DMS 273 (cell line): ENCODE results near the gene DPP6.

Experiments
- DNase-seq: peaks from one replicate; lab custom pipeline; 2025; ENCODE audit not compliant: unreplicated experiment; lab: John Stamatoyannopoulos, UW

DPP6 gene

DNA sequence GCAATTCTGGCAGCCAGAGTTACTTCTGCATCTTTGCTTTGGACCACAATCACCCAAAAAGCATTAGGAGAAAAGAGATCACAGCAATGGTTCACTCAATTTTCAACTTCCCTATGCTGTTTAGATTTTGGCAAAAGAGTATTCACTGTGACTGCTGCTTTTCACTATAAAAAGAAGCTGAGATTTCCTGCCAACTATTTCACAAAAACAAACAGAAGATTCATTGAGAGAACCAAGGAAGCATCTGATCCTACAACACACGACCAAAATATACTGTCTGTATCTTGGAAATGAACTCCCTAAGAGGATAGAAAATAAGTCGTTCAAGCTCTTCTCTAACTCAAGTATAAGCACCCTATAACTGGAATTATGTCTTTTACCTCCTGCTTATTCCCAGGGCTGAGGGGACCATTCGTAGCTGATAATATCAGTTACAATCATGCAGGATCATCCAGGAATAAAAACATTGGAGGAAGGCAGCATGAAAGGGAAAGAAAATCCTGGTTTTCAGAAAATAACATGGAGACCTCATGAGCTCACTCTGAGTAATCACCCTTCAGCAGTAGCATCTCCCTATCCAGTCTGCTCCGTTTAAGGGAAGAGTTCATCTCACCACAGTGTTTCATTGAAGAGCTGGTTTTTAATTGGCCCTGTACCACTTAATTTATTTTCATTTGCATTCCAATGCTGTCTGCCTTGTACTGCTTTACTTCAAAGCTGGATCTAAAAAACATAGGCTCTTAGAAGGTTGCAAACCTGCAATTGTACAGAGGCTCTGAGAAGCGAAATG, 694.6 kb downstream of the DPP6 start:
- no peak for DNase-seq

DNA sequence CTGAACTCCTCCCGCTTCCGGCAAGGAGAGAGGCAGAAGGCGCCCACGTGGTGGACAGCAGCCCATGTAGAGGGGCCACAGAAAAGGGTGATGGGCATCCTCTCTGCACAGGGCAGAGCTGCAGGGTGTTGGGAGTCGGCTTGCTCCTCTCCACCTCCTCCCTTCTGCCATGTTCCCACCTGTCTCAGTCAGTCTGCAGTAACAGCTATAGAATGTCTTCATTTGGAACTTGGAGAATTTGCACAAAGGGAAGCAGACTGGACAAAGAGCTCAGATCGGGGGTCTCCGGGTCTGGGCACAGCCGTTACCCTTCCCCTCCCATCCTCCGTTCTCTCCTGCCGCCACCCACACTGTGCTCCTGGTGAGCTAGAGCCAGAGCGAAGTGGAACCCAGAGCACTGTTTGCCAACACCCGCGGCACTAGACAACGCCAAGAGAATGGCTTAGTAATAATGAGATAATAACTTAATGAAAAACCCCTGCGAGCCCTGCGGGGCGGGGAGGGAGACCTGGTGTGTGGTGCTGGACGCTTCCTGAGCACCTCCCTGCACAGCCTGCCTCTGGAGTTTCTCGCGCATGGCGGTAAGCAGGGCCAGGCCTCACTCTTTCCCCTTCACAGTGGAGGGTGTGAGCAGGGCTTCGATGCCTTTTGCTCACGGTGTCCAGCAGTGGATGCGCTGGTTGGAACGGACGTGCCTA, 696.0 kb downstream of the DPP6 start:
- DNase-seq: no peak

DNA sequence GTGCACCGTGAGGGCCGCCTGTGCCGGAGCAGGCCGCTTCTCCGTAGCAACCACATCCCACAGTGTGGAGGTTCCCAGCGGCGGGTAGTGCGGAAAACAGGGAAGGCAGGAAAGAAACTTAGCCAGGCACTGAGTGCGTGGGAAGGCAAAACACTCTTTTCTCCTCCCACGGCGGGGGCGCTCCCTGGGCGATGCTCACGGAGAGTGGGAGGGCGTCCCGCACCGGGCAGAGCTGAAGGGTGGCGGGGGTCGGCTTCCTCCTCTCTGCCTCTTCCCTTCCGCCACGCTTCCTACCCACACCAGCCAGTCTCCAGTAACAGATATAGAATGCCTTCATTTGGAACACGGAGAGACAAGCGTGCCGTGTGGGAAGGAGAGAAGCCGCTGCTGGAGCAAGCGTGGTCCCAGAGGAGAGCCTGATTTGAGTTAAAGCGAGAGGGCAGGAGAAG, 698.2 kb downstream of the DPP6 start:
- DNase-seq: no peak

DNA sequence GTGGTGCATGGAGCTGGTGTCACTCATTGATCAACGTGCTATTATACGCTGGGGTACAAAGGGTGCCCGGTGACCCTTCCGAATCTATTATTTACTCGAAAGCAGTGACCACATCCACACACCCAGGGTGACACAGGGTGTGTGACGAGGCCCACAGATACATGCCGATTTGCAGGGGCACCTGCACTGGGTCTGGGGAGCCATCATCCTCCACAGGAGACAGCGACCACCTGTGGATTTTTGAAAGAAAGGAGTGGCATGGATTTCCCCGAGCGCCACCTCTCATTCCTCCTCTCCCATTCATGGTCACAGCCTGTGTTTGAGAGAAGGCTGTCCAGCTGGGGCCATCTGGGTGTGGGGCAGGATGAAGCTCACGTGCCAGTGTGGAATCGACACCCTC, 701.0 kb downstream of the DPP6 start:
- no peak for DNase-seq

DNA sequence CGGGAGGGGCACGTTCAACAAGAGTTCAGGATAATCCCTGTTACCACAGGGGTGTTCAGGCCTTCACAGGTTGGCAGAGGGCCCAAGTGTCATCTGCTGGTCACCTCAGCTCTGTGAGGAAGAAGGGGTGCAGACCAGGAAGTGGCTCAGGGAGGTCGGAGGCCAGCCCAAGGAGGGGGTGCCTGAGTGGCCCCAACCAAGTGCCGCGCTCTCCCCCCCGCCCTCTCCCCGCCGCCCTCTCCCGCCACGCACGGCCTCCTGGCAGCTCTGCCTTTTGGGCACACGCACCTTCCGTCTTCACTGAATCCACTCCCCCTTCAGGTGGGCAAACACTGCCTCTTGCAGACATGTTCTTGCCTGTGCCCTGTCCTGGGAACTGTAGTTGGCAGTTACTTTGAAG, 705.6 kb downstream of the DPP6 start:
- DNase-seq: no peak

- no peak for DNase-seq
These were observed 707.8 kb downstream of the DPP6 start for GRCh38 chr7:154759989-154760388.

- DNase-seq: no peak
These were observed 712.9 kb downstream of the DPP6 start for GRCh38 chr7:154765118-154765517.

GRCh38 chr7:154767142-154767541, 714.9 kb downstream of the DPP6 start:
- DNase-seq: peak; percentile 95

- DNase-seq: peak; percentile 95
These were observed 715.7 kb downstream of the DPP6 start for GRCh38 chr7:154767821-154768415.

DNA sequence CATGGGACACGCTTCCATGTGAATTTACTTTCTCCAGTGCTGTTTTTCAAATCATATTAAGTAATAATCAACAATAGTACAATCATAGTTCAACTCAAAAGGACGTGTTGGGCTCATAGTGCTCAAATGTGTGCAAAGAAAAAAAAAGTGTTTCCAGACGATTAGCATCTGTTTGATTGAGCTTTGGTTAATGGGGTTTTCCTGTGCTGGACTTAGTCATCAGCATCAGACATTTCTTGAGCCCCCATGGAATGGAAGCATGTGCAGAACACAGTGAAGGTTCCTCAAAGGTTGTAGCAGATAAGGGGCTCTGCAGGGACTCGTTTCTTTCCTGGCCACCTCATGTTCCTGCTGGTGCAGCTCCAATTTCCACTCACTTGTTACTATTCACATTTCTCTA, 716.8 kb downstream of the DPP6 start:
- DNase-seq: no peak

DNA sequence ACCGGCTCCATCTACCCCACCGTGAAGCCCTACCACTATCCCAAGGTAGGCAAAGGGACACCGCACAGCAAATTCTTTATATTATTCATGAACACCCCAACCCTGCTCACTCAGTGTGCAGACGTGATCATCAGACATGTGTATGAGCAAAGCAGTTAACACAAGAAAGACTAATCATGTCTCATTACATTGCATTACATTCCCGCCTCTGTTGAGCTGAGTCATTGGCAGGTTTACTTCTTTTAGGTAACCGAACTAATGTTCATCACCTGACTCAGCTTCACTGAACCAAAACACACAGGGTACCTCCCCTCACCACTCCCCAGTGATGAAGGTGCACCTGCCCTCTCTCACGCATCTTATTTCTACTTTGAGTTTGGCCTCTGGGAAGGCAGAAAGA, 717.3 kb downstream of the DPP6 start:
- no peak for DNase-seq

DNA sequence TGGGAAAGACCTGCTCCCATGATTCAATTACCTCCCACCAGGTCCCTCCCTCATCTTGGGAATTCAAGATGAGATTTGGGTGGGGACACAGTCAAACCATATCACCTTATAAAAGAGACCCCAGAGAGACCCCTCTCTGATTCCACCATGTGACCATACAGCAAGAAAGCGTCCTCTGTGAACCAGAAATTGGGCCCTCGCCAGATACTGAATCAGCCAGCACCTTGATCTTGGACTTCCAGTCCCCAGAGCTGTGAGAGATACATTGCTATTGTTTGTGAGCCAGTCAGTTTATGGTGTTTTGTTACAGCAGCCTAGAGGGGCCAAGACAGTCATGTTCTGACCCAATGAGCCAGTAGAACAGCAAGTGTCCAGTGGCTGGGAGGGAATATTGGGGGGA, 718.2 kb downstream of the DPP6 start:
- DNase-seq: no peak

DNA sequence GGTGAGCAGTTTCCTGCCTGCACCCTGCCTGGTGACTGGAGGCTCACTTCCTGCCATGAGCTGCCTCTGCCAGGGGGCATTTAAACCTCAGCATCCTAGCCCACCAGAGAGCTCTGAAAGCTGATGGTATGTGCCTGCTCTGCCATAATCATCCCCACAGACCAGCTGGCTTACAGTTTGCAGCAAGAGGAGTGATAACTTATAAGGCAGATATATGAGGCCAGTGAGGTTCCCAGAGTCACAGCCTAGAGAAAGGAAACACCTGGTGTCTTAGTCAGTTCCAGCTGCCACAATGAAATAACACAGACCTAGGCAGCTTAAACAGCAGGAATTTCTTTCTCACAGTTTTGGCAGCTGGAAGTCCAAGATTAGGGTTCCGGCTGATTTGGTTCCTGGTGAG, 718.8 kb downstream of the DPP6 start:
- DNase-seq: peak; percentile 68

DNA sequence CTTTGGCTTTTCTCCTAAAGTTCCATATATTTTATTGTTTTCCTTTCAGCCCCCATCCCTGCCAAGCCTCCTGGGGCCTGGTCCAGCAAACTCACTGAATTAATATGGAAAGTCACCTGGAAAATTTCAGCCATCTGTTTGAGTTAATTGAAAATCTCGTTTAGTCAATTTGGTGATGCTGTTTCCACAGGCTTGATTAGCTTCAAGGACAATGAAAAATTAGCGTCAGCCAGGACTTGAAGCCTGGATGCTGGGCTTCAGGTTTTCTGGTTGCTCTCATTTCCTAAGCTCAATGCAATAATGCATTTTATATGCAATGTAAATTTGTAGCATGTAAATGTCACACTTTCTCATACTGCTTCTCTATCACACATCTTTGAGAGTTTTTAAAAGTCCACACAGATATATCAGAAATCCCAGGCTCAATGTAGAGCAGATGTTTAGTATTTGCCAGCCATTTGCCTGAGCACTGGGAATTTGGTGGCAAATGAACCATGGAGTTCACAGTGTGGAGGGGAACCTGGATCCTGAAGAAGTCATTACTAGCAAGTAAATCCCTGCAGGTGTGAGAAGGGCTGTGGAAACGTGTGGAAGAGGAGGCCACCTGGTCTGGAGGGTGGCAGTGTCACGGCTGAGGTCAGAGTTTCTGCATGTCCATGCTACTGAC, 722.2 kb downstream of the DPP6 start:
- DNase-seq: peak; percentile 64

DNA sequence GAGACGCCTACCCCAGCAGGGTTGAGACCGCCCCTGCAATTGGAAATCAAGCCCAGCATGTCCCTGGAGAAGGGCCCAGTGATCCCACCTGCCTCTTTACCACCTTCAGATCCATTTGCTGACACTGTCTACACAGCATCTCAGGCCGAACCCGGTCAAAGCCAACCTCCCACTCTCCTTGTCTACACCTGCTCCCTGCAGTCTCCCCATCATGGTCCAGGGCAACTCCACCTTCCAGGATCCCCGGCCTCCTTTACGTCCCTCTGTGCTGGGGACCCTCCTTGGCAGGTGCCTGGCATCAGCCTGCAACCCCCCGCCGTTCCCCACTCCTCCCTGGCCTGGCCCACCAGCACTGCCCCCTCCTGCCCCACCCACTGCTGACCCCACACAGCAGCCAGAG, 723.5 kb downstream of the DPP6 start:
- no peak for DNase-seq

DNA sequence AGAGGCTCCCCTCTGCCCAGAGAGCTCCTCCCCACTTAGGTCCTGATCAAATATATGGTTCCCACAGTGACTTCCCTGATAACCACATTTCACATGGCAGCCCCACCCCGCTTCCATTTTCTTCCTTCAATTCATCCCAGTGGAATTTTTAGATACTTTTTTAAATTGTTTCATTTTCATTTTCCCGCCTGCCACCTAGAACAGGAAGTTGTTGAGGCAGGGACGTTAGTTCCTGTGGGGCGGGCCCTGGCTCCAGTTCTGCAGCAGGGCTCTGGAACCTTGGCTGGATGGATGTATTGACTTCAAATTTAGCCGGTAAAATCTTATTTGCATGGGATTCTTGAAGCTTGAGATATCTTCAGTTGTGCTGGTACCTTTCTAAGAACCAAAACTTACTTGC, 724.2 kb downstream of the DPP6 start:
- no peak for DNase-seq

DNA sequence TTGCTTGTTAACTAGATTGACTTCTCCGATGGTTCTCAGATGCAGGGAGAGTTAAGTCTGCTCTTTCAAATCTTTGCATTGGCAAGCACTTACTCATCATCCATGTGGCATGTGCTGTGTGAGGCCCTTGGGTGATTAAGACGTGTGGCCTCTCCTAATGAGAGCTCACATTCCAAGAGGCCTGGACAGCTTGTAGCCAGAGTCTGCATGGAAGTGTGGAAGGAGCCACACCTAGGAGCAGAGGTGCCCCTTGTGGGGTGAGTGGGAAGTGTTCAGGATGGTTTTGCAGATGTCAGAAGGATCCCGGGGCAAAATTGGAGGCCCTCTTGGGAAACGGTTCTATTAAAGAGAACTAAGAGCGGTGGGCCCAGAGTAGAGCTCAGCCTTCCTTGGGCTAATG, 724.8 kb downstream of the DPP6 start:
- peak; percentile 75 for DNase-seq

DNA sequence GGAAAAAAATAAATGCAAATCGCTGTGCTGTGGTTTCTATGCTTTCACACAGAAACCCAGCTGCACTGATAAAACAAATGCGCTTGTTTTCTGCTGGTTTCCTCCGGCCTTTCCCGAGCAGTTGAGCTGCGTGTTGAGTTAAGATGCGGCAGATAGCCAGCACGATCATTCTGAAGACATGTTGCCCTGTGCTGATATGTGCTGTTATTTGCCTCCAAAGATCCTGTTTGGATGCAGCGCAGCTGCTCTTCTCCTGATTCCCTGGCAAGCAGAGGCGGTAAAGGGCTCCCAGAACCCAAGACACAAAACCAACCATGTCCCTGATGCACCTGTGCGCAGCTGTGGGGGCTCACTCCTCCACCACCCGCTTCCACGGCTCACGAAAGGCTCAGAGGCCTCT, 725.3 kb downstream of the DPP6 start:
- no peak for DNase-seq

DNA sequence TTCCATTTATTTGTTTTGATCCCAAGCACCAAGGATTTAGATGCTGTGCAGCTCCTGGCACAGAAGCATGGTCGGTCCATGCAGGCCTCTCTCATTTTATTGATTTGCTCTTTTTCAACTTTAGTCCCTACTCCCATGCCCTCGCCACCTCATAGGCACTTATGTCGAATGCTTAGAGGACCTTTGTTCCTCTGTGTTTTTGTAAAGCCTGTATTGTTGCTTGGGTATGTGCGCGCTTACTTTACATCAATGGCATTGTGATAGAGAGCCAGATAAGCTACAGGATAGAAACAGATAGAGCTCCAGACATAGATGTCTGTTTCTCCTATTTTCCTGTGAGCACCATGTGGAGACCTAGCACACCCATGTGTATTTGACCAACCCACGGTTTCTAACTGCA, 725.7 kb downstream of the DPP6 start:
- DNase-seq: no peak

- DNase-seq: no peak
These were observed 729.4 kb downstream of the DPP6 start for GRCh38 chr7:154781369-154782303.
